Fibroblast of mammary gland (primary cell): ENCODE measurements around the gene TRIP4.
A peak's percentile ranks its signal among the peaks of the same experiment; 100 is the strongest.
"Not testable (repeated sequence)": the region's sequence is repeated elsewhere in the genome, so short reads cannot be mapped to it uniquely, and the experiment has no call there.

Source experiments
- DNase-seq: peaks from one replicate; pipeline ENCODE4 v3.0.0-alpha.2; 2010; ENCODE audit warnings: low read depth
- H3K4me3 ChIP-seq: 2 replicates; pipeline ENCODE4 v1.5.1; 2011; ENCODE audit warnings: low read depth, mild to moderate bottlenecking, low read length, moderate library complexity; ENCODE audit not compliant: control insufficient read depth
- TF ChIP-seq, protein P1 (sequence below): conservative IDR thresholded peaks from 2 replicates; pipeline ENCODE4 v1.5.1; 2011; ENCODE audit warnings: low read depth, low read length, inconsistent platforms; ENCODE audit not compliant: control insufficient read depth, insufficient read depth

TRIP4 gene

DNA sequence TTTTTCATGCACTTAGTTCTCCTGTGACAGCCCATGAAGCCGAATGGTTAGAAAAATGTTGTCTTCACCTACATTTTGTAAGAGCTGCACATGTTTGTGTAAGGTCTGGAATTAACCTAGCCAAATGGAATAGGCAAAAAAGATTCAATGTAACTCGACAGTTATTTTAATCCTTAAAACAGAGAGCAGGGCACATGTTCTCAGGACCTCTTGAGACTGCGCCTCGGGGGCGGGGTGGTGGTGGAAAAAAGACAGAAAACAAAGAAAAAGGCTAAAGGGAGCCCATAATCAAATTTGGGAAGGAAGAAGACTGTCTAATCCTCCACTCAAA is 31.0 kb upstream of the TRIP4 start:
- peak overlapping the region; percentile 94 for H3K4me3 ChIP-seq
- no peak for DNase-seq
- TF ChIP-seq, protein P1, sequence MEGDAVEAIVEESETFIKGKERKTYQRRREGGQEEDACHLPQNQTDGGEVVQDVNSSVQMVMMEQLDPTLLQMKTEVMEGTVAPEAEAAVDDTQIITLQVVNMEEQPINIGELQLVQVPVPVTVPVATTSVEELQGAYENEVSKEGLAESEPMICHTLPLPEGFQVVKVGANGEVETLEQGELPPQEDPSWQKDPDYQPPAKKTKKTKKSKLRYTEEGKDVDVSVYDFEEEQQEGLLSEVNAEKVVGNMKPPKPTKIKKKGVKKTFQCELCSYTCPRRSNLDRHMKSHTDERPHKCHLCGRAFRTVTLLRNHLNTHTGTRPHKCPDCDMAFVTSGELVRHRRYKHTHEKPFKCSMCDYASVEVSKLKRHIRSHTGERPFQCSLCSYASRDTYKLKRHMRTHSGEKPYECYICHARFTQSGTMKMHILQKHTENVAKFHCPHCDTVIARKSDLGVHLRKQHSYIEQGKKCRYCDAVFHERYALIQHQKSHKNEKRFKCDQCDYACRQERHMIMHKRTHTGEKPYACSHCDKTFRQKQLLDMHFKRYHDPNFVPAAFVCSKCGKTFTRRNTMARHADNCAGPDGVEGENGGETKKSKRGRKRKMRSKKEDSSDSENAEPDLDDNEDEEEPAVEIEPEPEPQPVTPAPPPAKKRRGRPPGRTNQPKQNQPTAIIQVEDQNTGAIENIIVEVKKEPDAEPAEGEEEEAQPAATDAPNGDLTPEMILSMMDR = no peak

- DNase-seq = no peak
- TF ChIP-seq, protein P1 = no peak
- H3K4me3 ChIP-seq = no peak overlapping the region
Measured at GRCh38 chr15:64361259-64361658, 26.4 kb upstream of the TRIP4 start.

DNA sequence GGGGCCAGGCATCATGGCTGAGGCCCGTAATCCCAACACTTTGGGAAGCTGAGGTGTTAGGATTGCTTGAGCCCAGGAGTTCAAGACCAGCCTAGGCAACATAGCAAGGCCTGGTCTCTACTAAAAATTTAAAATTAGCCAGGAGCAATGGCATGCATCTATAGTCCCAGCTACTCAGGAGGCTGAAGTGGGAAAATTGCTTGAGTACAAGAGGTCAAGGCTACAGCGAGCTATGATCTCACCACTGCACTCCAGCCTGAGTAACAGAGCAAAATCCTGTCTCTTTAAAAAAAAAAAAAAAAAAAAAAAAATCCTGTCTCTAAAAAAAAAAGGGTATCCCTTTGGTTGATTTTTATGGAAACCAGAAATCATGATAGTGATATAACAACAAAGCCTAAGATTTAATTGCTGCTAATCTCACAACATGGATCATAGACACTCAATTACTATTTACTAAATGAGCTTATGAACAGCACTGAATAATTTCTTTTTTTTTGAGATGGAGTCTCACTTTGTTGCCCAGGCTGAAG is 18.5 kb upstream of the TRIP4 start:
- TF ChIP-seq, protein P1 = no peak
- peak; percentile 24 for DNase-seq
- no peak overlapping the region for H3K4me3 ChIP-seq

GRCh38 chr15:64371383-64371782 is 16.3 kb upstream of the TRIP4 start:
- not testable (repeated sequence) for H3K4me3 ChIP-seq, DNase-seq

- no peak overlapping the region for H3K4me3 ChIP-seq
- DNase-seq = no peak
- TF ChIP-seq, protein P1 = no peak
Measured at GRCh38 chr15:64373360-64373759, 14.3 kb upstream of the TRIP4 start.

DNA sequence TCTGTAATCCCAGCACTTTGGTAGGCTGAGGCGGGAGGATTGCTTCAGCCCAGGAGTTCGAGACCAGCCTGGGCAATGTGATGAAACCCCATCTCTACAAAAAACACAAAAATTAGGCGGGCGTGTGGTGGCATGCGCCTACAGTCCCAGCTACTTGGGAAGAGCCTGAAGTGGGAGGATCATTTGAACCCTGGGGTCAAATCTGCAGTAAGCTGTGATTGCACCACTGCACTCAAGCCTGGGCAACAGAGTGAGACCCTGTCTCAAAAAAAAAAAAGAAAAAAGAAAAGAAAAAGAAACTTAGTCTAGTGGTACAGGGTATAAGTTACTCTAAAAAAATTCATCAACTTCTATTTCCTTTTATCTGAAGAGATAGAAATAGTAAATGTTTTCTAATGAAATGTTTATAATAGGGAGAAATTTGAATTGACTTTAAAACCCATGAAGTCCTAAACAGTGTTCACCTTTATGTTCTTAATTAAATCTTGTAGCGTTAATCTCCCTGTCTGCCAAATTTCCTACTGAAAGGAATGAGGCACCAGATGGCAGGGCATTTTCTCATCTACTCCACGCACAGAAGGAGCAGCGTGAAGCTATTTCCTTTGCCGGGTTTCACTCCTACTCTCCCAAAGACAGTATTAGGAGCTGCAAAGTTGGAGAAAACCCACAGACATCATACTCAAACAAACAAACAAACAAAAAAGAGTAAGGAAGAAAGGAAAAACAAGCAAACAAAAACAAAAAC is 8.2 kb upstream of the TRIP4 start:
- no peak for DNase-seq
- TF ChIP-seq, protein P1 = no peak
- H3K4me3 ChIP-seq = peak overlapping the region; percentile 85

- H3K4me3 ChIP-seq = peak overlapping the region; percentile 85
- not testable (repeated sequence) for DNase-seq
Measured at GRCh38 chr15:64380130-64380870, 7.3 kb upstream of the TRIP4 start.
